ENCODE results near the gene ARHGAP26. TPM values are rescaled to one million over a fixed set of nuclear protein-coding genes. Genes with fewer than 3 reads are reported as not detected.

The ARHGAP26 gene
- total RNA-seq, 4 donors from 2014 or later: 12.4 to 49.5 (median 31.8) TPM

GRCh38 chr5:143261748-143262392 lies 491.7 kb downstream of the ARHGAP26 start:
- Histone ChIP-seq H3K9me3 (no peaks in the 10 kb centered on the region), H3K4me3 (no peak overlapping the region), H3K27me3 (no peaks in the 10 kb centered on the region), H3K27ac (no peak overlapping the region), H3K4me1 (no peaks in the 10 kb centered on the region), H3K36me3 (no peaks in the 10 kb centered on the region)
- DNase-seq: no peak
- intact Hi-C loops (cut with DNase I; ENCODE audit: low total_unique reads): no loop called here
- TF ChIP-seq POLR2A (IDR thresholded peaks at IDR 0.05) (no peak), CTCF (IDR thresholded peaks at IDR 0.05) (no peak)

- Histone ChIP-seq H3K27ac (no peak overlapping the region), H3K4me1 (no peaks in the 10 kb centered on the region), H3K36me3 (no peaks in the 10 kb centered on the region), H3K9me3 (no peaks in the 10 kb centered on the region), H3K27me3 (no peaks in the 10 kb centered on the region), H3K4me3 (no peak overlapping the region)
- TF ChIP-seq POLR2A (IDR thresholded peaks at IDR 0.05) (no peak), CTCF (IDR thresholded peaks at IDR 0.05) (no peak)
- intact Hi-C loops (cut with DNase I; ENCODE audit: low total_unique reads): no loop called here
- no peak for DNase-seq
Observed at GRCh38 chr5:143262393-143263174, 492.4 kb downstream of the ARHGAP26 start.

GRCh38 chr5:143263272-143263810 lies 493.2 kb downstream of the ARHGAP26 start:
- Histone ChIP-seq H3K9me3 (no peaks in the 10 kb centered on the region), H3K27me3 (no peaks in the 10 kb centered on the region), H3K27ac (no peak overlapping the region), H3K4me3 (no peak overlapping the region), H3K4me1 (no peaks in the 10 kb centered on the region), H3K36me3 (no peaks in the 10 kb centered on the region)
- no peak for DNase-seq
- intact Hi-C loops (cut with DNase I; ENCODE audit: low total_unique reads): no loop called here
- TF ChIP-seq CTCF (IDR thresholded peaks at IDR 0.05) (no peak), POLR2A (IDR thresholded peaks at IDR 0.05) (no peak)

GRCh38 chr5:143265995-143266394 lies 495.8 kb downstream of the ARHGAP26 start:
- Histone ChIP-seq H3K4me3 (no peak overlapping the region), H3K27ac (no peak overlapping the region), H3K27me3 (no peaks in the 10 kb centered on the region), H3K36me3 (no peaks in the 10 kb centered on the region), H3K4me1 (no peaks in the 10 kb centered on the region), H3K9me3 (no peaks in the 10 kb centered on the region)
- no peak for DNase-seq
- no peak for TF ChIP-seq CTCF (IDR thresholded peaks at IDR 0.05)
- no peak for TF ChIP-seq POLR2A (IDR thresholded peaks at IDR 0.05)
- intact Hi-C loops (cut with DNase I; ENCODE audit: low total_unique reads): no loop called here

- no peaks in the 10 kb centered on the region for H3K9me3 ChIP-seq
- intact Hi-C loops (cut with DNase I; ENCODE audit: low total_unique reads): no loop called here
- no peak overlapping the region for H3K27ac ChIP-seq
- no peak overlapping the region for H3K4me3 ChIP-seq
- TF ChIP-seq CTCF (IDR thresholded peaks at IDR 0.05): no peak
- no peak for TF ChIP-seq POLR2A (IDR thresholded peaks at IDR 0.05)
- no peak for DNase-seq
- no peaks in the 10 kb centered on the region for H3K4me1 ChIP-seq
- H3K36me3 ChIP-seq: no peaks in the 10 kb centered on the region
- H3K27me3 ChIP-seq: no peaks in the 10 kb centered on the region
Observed at GRCh38 chr5:143267186-143267585, 497.0 kb downstream of the ARHGAP26 start.
